Islet precursor cell (in vitro differentiated cells): ENCODE measurements around the gene RPL13.

Experiments
- DNase-seq: peaks from one replicate; pipeline ENCODE4 v3.0.0-alpha.2; 2018

The RPL13 gene

GRCh38 chr16:89545831-89546574 lies 14.5 kb upstream of the RPL13 start:
- no peak for DNase-seq

- no peak for DNase-seq
These were observed 13.7 kb upstream of the RPL13 start for GRCh38 chr16:89546781-89547180.

GRCh38 chr16:89547291-89547690 lies 13.2 kb upstream of the RPL13 start:
- DNase-seq = no peak

- no peak for DNase-seq
These were observed 12.6 kb upstream of the RPL13 start for GRCh38 chr16:89547860-89548259.

- DNase-seq = no peak
These were observed 12.0 kb upstream of the RPL13 start for GRCh38 chr16:89548344-89549006.

- no peak for DNase-seq
These were observed 11.3 kb upstream of the RPL13 start for GRCh38 chr16:89549007-89549700.

- no peak for DNase-seq
These were observed 10.0 kb upstream of the RPL13 start for GRCh38 chr16:89550421-89551007.

- DNase-seq = no peak
These were observed 8.2 kb upstream of the RPL13 start for GRCh38 chr16:89552329-89552728.

GRCh38 chr16:89552913-89553312 lies 7.6 kb upstream of the RPL13 start:
- no peak for DNase-seq

- DNase-seq = no peak
These were observed 6.7 kb upstream of the RPL13 start for GRCh38 chr16:89553733-89554132.

- no peak for DNase-seq
These were observed 6.1 kb upstream of the RPL13 start for GRCh38 chr16:89554343-89554742.

- no peak for DNase-seq
These were observed 5.2 kb upstream of the RPL13 start for GRCh38 chr16:89555265-89555664.

- no peak for DNase-seq
These were observed 4.7 kb upstream of the RPL13 start for GRCh38 chr16:89555780-89556179.

- DNase-seq = peak; percentile 96
These were observed 3.5 kb upstream of the RPL13 start for GRCh38 chr16:89556750-89557689.

GRCh38 chr16:89557690-89558490 lies 2.6 kb upstream of the RPL13 start:
- no peak for DNase-seq

GRCh38 chr16:89561142-89561883 lies 831 bp downstream of the RPL13 start:
- DNase-seq = no peak

GRCh38 chr16:89561884-89562599 lies 1.6 kb downstream of the RPL13 start:
- no peak for DNase-seq

- no peak for DNase-seq
These were observed 2.5 kb downstream of the RPL13 start for GRCh38 chr16:89562939-89563338.

GRCh38 chr16:89563639-89564392 lies 3.3 kb downstream of the RPL13 start:
- DNase-seq = no peak
